HG03095 (cell line): ENCODE data around the gene OPCML.

Experiments used
- ATAC-seq: cut with Tn5 transposase; IDR thresholded peaks from one replicate; pipeline ENCODE4 v1.9.1; 2021; ENCODE audit warnings: moderate library complexity; ENCODE audit not compliant: unreplicated experiment

Gene OPCML

DNA sequence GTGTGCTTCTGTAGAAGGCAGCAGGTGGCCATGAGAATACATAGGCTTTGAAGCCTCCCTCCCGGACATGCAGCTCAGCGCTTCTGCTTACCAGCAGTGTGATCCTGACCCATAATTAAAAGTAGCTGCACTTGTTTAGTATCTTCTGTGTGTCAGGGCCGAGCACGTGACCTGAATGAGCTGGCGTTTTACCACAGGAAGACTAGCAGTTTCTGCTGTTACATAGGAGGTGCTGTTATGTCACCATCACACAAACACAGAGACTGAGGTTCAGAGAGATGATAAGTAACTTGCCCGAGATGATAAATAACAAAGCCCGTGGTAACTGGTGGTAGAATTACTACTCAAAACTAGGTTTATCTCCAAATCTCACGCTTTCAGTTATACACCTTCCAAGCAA, 329.5 kb downstream of the OPCML start:
- ATAC-seq = no peak

DNA sequence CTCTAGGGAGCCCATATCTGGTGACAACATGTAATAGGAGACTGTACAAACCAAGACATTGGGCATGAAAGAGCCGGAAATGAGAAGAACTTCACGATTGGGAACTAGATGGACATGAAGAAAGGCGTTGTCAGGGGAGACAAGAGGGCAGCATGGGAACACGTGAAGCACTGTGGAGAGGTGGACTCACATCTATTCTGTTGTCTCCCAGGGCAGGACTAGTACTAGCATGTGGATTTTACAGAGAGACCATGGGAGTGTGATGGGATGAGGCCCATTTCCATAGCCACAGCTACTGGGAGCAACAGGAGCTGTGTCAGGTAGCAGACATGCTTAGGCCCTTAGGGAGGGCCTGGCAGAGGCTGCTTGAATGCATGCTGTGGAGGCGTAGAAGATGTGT, 333.9 kb downstream of the OPCML start:
- ATAC-seq = no peak

DNA sequence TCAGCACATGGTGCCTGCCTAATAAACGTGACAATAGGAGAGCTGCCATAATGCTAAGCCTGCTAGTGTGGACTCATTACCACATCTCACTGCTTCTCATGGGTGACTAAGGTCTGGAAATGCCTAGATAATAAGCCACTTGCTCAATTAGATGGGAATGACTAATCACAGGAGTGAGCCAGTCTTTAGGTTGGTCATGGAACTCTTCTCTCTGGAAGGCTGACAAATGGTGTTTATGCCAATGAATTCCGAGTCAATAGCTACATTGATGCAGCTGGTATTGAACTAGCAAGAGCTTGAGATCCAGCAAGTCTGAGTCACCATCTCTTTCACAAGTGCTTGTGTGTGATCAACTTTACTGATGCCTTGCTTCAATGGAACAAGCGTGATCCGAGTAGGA, 334.9 kb downstream of the OPCML start:
- ATAC-seq = no peak

DNA sequence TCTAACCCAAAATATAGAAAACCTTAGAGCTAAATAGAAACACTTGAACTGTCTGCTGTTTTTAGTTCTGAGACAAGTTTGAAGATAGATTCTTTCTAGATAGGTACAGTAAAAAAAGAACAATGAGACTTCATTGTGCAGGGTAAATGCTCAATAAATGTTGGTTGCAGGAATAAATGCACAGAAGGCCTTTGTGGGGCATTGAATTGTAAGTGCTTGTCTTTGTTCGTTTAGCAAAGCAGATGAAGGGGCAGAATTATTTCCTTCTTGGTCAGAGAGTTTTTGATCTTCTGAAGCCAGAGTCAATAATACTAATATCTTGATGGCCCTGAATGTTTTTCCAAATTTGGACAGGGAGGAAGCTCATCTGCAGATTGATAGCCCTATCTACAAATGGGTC, 340.4 kb downstream of the OPCML start:
- ATAC-seq = no peak

DNA sequence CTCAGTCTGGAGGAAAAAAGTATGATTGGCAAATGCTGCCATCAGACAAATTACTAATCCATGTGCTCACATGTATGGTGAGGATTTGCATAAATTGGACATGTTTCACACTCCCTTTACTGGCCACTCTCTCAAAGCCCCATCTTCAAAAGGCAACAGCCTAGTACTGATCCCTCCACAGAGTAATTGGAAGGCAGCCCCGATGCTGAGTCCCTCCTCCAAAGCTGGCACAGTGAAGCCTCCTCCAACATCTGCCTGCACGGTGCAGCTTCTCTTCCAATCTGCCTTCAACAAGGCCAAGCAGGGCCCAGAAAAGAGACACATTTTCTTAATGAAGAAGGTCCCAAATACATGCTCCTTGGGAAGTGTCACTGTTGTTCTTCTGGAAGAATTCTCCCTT, 350.6 kb downstream of the OPCML start:
- no peak for ATAC-seq

DNA sequence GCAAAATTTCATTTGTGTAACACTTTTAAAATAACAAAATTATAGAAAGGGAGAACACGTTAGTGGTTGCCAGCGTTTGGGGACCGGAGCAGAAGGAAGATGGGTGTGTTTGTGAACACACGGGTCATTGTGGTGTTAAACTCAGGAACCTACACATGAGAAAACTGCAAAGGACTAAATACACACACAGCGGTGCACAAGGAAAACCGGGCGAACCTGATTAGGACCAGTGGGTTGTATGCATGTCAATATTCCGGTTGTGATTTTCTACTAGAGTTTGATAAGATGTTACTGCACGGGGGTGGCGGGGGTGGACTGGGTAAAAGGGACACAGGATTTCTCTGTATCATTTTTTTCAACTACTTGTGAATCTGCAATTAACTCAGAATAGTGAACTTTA, 351.2 kb downstream of the OPCML start:
- no peak for ATAC-seq

DNA sequence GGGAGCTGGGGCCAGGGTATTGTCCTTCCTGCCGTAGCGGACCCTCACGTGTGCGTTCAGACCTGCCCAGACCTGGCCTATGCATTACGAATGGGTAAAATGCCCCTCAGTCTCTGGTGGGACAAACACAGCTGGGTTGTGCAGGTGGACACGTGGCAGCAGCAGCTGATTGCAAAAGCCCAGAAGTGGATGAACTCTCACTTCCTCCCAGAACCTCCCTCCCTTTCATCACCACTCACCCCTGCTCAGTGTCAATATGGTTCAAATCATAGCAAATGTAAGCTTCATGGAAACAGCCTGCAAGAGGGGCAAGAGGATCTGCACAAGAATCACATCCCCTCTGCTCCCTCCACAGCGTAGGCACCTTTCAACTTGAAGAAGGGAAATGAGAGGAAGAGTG, 352.1 kb downstream of the OPCML start:
- ATAC-seq = no peak

DNA sequence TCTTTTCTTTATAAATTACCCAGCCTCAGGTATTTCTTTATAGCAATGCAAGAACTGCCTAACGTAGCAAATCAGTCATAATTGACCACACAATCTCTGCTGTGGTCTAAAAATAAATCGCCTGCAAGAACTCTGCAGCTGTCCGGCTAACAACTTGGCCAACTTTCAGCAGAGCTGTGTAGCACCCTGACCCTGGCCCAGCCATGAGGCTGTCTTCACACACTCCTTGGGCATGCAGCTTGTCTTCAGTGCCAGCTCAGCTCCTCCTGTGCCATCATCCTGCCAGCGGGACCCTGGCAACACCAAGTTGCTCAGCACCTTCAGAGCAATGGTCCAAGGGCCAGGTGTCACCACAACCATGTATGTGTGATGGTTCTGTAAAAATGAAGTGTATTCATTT, 355.6 kb downstream of the OPCML start:
- no peak for ATAC-seq

DNA sequence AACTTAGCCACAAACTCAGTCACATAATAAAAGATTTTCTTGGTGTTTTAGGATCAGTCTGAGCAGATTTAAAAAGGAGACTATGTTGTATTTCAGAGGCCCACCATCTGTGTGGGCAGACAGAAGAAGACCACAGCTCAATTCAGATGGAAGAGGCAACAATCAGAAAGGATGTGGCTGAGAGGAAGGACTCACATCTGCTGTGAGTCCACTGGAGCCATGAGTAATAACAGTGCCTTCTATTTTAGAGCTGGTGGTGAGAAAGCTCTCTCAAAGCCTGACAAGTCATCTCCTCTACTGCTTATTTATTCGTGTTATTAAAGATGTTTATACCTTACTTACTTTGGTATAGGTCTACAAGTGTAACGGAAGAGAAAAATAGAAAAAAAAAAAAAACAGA, 357.2 kb downstream of the OPCML start:
- ATAC-seq = peak; percentile 62

DNA sequence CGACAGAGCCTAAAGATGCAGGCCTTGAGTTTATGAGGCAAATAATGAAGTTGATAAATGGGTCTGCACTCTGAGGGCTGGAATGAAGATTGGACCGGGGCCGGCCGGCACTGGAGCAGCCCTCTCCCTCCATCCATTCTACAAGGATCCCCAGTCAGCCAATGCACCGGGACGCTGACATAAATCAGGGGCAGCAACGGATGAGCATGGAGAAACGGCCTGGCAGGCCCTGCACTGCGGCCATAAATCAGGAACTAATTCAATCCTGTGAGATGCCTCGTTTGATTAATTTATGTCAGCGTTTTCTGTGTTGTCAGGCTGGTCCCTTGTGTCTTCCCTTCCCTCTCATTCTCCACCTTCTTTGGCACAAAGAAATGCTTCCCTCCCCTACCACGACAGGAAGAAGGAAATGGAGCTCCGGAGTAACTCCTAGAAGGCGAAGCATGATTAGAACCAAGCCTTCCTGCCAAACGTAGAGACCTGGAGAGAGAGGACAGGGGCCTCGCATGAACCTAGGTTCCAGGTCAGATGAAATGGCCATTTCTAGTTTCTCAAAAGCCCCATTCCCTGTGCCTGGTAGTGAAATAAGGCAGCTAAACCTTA, 358.4 kb downstream of the OPCML start:
- no peak for ATAC-seq

DNA sequence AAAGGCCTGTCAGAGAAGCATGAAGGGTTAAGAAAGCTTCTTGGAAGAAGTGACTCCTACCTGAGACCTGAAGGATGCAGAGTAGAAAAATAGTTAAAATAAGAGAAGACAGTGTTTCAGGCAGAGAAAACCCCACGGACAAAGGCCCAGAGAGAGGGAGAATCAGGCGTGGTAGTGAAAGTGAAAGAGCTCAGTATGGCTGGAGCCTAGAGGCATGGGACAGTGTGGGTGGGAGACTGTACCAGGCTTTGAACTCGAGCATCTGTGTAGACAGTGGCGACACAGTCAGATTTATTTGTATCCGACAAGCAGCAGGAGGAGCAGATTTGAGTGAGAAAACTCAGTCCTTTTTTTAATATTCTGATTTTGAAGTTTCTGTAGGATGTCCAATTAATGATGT, 360.0 kb downstream of the OPCML start:
- ATAC-seq = no peak

DNA sequence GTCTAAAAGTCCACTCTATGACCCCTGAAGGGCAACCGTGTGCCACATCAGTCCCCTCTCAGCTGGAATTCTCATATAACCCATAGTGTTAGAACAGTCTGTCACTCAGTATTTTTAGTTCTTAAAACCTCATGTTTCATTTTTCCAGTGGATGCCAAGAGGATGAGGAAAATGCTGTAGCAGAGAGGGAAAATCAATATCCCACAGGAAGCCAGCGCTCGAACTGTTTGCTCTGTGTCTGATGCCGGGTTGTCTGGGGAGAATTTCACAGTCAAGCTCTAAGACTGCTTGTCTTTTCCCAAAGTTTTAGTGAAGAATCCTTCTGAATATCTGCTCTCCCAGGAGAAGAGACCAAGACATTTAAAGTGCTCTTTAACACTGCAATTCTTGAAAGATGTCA, 360.9 kb downstream of the OPCML start:
- no peak for ATAC-seq

DNA sequence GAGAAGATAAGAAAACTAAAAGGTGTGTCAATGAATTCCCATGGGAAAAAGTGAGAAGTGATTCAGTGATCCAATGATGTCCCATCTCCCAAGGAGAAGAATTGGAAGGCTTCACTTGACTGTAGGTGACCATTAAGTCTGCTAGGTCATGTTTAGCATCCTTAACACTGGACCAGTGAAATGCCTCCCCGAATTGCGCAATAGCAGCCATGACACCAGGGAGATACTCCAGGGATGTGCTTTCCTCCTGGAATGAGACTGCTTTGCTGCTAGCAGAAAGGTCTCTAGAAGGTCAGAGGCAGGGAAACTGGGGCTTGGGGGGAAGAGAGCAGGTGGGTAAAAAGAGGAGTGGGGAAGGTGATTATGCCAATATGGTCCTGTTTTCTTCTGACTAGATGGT, 364.3 kb downstream of the OPCML start:
- ATAC-seq = no peak

DNA sequence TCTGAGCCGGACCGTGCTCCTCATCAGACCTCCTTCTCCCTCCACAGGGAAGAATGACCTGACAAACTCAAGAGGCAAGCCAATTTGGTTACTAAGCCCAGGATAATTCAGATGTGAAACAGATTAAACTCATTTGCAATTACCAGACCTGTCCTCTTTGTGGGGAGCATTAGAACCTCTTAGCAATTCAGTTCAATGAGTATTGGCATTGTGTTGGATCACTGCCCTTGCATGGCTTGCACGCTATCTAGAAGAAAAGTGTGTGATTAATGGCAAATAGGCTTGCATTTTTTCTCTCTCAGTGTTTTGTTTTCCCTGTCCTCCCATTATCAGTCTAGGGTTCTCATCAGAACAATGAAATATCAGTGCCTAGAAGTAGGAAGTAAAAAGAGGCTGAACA, 365.6 kb downstream of the OPCML start:
- no peak for ATAC-seq

DNA sequence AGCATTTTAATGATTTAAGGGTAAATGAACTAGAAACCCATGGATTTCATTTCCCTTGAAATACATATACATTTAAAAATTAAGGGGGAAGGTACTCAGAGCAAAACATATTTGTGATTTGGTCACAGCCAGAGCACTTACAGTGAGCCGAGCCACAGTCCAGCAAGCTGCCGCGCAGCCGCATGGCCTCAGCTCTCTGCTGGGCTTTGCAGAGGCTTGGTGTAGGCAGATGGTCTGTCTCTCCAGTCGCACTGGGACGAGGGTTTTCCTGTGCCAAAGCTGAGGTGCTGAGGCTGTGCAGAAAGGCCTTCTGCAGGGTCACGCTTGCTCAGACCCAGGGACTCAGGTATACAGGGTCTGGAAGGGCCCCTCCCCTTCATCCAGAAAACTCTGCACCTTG, 367.3 kb downstream of the OPCML start:
- no peak for ATAC-seq

DNA sequence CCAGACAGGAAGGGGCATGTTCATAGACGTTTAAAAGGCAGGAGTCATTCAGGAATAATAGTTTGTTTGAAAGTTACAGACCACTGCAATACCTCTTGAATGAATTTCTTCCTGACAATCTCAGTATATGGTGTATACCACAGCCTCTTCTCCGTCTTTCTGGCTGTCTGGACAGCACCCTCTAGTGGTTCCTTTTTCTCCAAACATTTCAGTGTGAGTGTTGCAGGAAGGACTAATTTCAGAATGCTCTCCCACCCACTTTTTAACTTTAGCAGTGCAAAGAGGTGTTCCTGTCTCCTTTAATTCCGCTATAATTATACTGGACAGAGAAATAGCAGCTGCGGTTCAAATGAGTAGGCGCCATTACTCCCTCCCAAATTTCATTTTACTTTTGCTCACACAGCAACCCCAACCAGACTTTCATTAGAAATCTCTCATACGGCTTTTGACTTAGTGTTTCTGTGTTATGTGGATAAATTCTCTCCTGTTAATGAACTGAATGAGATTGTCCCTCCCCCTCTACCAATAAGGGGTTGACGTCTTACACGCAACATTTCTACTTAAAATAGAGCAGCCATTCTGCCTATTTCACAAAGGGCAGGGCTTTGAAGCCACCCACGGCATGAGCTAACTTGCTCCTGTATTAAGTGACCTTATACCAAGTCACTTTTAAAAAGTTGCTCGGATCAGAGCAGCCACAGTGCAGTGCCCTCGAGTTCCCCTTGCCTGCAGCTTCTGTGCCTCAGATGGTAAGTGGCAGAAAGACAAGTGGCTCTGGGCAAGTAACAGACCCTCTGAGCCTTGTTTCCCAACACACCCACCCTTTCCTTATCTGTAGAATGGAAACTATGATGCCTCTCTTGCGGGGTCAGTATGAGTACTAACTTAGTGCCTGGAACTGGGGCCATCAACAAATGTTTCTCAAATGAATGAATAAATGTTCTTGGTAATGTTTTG, 368.6 kb downstream of the OPCML start:
- no peak for ATAC-seq

DNA sequence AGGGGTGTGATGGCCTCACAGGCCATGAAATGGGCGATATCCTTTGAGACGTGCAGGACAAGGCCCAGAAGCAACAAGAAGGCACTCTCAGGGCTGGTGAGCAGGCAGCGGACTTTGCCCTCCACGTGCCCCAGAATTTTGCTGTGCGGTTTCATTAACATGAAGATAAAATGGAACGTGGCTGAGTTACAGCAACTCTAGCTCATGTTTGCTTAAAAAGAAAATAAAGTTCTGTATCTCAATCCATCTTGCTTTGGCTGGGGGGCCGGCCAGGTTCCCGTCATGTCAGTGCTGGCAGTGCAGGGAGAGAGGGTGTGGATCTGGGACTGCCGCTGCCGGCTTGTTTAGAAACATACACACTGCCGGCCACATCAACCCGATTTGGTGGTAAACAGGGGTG, 370.1 kb downstream of the OPCML start:
- no peak for ATAC-seq

DNA sequence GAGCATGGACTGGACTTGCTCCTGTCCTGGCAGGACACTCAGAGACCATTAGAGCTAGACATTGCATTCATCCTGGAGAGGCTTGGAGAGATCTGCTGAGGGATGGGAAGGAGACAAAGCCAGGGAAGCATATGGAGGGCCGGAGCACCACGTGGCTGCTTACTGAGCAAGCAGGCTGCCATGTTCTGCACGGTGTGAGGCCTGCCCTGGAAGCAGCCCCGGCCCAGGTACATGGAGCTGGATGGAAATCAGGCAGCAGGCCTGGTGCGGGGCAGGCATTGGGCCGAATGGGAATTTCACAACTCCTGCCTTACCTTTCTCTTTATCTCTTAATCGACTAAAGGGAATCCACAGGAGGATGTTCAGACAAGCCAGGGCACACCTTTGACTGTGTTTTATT, 371.5 kb downstream of the OPCML start:
- no peak for ATAC-seq

DNA sequence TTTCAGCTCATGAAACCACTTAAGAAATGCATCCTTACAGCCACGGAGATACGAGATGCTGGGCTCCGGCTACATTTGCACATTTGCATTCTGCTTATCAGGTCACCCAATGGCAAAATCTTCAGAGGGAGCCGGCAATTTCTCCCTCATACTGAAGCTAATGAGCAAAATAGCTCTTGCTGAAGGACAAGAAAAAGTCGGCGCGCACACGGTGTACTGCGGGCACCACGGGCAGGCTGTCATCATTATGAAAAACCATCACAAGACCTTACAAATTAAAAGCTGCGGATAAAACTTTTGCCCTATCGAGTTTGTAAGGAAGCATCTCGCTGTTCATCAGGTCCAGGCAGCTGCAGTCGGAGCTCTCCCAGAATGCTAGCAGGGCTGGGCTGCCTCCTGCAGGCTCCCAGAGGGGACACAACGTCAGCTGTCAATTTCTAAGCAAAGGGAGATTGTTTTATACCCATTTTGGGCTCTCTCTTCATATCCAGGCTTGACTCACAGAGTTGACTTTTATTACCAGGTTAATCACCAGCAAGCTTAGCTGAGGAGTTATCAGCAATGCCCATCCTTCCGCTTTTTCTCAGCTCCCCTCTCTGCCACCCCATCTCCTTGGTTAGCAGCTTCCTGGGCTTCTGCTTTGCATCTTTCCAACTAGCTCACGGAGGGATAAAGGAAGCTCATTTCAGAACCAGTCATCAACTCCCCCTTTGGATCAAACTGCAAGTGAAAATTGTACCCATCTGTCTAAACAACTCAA, 375.1 kb downstream of the OPCML start:
- no peak for ATAC-seq

DNA sequence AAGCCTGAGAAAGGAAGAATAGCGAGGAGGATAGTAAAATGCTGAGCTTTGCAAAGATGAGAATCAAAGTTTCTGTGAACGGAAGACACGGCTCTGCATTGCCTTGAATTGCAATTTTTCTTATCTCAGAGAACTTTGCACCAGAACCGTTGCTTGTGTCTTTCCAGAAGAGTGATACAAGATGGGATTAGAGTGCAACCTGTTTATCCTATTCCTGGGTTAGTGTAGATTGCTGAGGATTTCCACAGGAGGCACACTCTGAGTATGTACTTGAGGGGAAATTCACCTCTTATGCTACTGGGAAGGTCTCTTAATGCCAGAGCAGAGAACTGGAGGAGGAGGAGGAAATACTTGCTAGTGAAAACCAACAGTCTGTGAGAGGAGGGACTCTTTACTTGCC, 377.5 kb downstream of the OPCML start:
- ATAC-seq = no peak

DNA sequence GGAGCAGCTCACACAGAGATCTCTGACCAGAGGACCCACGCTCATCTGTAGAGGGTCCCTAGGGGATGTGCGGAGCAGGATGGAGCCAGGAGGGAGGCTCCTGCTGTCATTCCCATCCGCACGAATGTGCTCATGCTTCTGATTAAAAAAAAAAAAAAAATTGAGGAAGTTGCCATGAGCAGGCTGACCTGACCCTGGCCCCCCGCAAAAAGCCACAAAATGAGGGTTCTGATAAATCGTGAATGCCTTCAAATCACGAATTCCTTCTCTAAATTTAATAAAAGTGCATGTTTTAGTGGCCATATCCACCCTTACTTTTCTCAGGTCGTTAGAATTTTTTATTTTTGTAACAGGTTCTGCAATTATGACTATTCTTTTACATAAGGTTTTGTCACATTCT, 378.2 kb downstream of the OPCML start:
- no peak for ATAC-seq

DNA sequence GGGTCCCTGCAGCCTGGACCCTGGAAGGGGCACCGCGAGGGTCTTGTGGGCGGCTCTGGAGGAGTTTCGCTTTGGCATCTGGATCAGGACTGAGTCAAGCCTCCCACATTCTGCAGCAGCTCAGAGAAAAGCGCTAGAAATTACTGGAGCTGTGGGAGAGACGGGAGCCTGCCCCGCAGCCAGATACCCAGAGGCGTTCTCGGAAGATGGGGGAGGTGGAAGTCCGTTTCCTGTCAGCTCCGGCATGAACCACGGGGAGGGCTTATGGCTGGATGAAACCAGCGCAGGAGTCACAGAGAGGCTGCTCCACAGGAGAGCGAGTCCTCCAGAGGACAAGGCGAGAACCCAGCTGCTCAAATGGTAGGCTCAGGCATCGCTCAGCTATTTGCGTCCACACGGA, 379.3 kb downstream of the OPCML start:
- no peak for ATAC-seq
